Stimulated activated CD4-positive, alpha-beta T cell treated with anti-CD3 and anti-CD28 coated beads, Interleukin-4, amount 100 ng/mL, for 24 hours (primary cell): Measurements from ENCODE around the gene UBE2L5.
A peak's percentile ranks its signal among the peaks of the same experiment; 100 is the strongest.

Source experiments
- DNase-seq: peaks from one replicate; pipeline ENCODE4 v3.0.0-alpha.2; 2020

Gene UBE2L5

DNA sequence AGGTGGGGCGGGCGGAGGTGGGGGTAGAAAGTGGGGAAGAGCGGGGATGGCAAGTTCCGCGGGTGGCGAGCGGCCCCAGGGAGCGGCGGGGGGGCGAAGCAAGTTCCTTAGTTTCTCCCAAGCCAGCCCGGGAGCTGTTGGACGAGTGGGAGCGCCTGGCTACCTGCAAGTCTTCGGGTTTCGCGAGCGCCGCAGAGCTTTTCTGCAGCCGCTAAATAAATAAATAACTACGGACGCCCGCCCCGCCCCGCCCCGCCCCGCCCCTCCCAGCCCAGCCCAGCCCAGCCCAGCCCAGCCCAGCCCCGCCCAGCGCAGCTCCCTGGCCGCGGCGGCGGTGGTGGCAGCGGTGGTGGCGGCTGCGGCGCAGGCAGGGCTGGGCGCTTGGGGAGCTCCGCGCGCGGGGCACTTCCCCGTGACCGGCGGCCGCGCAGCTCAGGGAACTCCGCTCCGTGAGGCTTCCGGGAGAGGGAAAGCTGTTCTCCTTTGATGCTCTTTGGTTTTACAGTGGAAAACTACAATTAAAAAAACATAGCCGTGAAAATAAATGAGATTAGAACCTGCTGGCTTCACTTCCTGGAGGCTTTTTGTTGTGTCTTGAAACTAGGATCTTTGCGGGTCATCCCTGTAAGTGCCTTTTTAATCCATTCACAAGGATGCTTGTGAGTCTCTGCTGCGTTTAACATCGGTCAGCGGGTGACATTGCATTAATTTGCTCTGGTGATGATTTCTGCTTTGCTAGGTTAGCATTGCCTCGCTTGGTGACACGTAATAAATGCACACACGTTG, at the start of gene UBE2L5:
Gene UBE2L5, plus strand, starts transcription at position 440 of the 786 bp plus-strand sequence. CDS start 5,498 bp downstream, outside the sequence.
- DNase-seq: peak; percentile 67

DNA sequence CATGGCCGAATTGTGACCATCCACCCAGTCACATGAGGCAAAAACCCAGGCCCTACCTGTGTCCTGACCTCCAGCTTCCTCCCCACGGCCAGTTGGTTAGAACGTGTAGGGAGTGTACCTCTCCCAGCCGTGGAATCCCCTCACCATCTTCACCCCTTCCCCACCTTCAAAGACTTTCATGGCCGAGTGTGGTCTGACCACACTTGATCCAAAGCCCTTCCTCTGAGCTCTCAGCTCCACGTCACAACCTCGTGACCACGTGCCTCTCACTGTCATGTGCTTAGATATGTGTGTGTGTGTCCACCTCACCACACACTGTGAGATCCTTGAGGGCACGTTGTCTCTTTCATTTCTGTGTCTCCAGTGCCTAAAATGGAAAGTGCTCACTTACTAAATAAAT, 48.6 kb upstream of the UBE2L5 start:
- peak; percentile 37 for DNase-seq

DNA sequence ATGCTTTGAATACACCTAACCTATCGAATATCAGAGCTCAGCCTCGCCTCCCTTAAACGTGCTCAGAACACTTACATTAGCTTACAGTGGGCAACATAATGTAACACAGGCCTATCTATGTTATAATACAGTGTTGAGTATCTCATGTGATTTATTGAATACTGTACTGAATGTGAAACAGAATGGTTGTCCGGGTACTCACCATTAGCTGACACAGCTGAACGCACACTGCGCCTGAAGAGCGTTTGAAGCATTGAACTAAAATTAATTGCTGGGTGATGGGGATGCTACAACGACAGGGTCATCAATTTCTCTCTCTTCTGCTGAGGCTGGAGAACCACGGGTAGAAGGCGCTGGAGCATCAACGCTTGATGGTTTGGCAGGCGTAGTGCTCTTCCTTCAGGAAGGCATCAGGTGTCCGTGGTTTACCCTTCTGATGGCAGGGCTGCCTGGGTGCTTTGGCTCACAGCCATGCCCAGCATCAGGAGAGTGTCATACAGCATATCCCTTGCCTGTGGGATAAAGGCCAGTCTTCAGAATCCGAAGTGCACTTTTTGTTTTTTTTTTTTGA, 46.9 kb upstream of the UBE2L5 start:
- DNase-seq: no peak

DNA sequence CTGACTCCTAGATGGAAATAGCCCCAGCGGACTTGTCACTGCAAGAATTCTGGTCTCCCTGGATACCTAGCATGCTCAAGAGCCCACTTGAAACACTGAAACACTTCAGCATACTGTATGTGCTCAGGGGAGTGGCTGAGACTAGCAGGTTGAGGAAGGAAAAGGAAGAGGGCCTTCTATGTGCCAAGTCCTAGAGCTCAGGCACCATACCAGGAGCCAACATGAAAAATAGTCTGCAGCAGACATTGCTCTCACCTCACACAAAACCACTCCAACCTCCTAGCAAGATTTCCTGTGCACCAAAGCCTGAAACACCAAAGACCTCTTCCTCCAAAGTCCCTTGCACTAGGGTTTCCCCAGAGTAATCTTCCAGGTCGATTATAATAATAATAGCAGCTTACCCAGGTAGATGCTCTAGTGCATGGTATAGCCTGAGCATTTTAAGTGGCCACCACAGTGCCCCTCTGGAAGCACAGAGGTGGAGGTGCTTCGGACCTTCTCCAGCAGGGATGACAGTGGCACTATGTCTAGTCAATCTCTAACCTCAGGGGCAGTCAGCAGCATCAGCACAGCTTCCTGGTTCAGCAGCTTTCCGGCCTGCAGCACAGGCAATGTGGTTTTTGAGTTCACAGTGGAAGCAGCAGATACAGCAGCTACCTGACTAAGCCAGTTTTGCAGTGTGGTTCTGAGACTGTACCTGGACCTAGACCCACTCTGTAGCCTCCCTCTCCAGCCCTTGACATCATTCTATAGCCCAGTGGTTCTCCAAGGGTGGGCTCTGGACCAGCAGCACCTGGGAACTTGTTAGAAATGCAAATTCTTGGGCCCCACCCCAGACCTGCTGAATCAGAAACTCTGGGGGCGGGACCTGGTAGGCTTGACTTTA, 45.6 kb upstream of the UBE2L5 start:
- DNase-seq: peak; percentile 64

DNA sequence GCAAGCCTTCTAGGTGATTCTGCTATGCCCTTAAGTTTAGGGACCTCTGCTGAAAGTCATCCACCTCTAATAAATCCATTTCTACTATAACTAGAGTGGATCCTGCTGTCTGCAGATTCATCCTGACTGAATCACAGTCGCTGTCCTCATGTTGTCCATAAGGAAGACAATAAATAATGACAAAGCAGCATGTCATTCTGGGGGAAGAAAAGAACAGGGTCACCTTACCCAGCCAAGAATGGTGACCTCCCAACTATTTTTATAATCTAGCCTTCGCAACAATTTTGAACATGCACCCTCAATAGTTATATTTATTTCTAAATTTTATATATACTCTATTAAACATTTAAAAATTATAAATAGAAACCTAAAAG, 45.0 kb upstream of the UBE2L5 start:
- DNase-seq: no peak

DNA sequence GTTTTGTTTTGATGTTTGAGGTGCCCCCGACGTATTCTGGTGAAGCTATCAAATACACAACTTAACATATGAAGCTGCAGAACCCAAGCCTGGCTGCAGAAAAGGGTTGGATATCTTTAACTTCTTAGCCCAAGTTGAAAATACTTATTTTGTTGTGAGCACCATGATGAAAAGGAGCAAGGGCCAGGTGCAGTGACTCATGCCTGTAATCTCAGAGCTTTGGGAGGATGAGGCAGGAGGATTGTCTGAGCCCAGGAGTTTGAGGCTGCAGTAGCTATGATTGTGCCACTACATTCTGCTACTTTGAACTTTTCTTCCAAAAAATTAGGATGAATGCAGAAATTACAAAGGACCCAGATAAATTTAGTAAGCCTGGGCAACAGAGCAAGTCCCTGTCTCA, 44.1 kb upstream of the UBE2L5 start:
- no peak for DNase-seq

DNA sequence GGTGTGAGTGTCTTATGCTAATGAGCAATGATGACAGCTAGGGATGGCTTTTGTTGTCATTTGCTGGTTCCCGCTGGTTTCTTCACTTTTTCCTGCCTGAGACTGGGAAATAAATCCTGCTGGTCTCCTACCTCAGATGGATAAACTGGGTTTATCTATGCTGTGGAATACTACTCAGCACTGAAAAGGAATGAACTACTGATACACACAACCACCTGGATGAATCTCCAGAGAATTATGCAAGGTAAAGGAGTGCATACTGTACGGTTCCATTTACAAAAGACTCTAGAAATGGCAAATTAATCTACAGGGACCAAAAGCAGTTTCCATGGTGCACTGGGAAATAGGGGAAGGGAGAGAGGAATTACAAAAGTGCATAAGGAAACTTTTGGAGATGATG, 41.2 kb upstream of the UBE2L5 start:
- no peak for DNase-seq

DNA sequence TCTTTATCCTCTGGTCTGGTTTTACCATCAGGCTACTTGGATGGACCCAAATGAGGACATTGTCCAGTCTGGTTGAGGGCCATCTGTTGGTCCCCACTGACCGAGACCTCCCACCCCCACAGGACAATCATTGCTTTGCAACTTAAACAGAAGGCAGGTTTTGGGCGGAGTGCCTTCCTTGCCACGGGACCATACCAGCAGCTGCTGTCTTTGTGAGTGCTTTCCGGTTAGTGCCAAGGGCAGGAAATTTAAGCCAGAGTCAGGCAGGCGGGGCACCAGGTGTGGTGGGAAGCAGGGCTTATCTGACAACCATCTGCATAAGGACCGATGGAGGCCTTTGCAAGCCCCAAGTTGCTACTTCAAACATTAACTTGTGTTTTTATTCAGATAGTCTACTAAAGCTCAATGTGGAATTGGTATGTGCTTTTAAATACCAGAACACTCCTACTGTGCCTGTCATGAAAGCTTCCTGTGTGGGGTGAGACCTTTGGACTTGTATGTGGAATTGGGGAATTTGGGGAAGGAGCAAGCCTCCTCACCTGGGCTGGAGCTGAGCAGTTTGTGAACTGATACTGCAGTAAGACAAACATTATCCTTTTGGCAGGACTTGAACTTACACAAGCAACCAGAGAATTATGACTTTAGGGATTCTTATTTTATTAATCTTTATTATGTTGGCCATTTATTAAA, 39.3 kb upstream of the UBE2L5 start:
- no peak for DNase-seq

DNA sequence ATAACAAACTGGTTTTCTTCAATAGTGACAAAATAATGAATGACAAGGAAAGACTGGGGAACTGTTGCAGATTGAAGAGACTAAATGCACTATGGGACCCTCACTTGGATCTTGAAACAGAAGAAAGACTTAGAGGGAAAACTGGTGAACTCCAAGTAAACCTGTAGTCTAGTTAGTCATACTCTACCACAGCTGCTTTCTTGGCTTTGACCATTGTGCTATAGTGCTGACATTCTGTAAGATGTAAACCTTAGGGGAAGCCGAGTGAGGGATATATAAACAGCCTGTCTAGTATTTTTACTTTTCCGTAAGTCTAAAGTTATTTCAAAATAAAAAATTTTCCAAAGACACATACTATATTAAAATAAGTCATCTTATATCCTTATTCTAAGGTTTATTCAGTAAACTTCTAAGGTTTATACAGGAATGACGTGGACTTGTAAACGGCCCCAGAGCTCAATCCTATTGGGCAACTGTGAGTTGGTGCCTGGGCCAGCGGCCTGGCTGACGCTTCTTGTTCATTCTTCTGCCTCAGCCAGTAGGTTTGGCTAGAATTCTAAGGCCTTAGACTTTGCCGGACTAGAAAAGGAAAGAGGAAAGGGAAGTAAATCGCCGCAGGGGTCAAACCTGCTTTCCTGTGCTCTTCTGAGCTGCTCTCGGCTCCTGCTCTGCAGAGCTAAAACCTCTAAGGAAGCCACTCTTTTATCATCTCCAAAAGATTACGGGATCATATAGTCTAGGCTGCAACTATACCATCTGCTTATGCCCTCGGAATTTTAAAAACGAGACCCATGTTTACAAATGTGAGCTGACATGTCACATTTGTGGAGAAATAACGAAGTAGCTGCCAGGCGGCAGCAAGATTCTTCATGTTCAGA, 33.6 kb upstream of the UBE2L5 start:
- no peak for DNase-seq

DNA sequence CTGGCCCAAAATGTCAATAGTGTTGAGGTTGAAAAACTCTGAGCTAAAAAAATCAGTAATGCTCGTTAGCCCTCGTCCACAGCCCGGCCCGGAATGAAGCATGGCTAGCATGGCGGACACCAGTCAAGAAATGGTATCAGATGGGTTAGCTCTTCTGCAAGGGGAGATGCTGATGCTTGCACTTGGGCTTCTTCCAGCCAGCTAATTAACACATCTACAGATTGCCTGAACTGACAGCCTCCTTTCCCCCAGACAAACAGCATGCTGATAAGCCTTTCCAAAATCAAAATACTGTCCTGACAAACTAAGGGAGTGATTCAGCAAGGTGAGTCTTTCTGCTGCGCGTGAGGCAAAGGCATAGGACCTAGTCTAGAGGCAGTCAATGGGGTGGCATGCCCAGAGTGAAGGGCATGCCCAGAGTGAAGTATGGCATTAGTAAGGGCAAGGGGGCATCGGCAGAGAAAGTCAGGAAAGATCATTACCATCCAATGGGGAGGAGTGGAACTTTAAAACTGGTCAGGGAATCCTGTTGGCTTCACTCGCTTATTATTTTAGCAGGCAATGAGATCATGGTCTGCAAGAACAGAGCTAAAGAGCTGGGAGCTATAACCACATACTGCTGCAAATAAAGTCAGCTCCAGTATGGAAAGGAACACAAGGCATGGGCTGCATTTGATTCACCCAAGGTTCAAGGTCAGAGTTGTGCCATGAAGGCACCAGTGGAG, 30.2 kb upstream of the UBE2L5 start:
- DNase-seq: no peak

DNA sequence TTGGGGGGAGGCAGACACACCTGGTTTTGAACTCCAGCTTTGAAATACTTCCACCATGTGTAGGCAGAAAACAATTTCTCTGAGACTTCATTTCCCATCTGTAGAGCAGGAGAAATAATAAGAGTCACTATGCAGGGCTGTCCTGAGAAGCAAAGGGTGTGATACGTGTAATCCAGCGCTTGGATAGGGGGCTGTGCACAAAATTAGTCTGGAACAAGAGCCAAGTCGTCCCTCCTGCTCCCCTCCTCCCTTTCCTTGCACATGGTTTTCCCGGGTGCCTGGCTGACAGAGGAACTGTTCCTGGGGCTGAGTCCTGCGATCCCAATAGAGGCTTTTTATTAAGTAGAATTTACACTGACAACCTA, 29.6 kb upstream of the UBE2L5 start:
- no peak for DNase-seq

DNA sequence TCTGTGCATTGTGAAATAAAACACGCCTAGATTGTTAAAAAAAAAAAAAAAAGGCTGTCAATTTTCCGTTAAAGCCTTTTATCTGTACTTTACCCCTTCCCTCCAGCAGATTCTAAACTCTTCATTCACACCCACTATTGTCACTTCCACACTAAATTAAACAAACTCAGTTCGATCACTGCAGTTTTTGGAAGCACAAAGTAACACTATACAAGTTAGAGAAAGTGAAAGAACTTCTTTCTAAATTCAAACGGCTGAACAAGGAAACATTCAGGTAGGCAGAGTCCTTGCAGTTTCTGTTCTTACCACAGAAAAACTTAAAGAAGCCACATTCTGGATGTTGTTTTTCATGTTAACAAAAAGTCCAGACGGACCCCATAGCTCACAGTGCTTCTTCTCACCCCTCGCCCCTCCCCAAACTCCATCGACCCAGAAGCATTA, 27.5 kb upstream of the UBE2L5 start:
- no peak for DNase-seq

DNA sequence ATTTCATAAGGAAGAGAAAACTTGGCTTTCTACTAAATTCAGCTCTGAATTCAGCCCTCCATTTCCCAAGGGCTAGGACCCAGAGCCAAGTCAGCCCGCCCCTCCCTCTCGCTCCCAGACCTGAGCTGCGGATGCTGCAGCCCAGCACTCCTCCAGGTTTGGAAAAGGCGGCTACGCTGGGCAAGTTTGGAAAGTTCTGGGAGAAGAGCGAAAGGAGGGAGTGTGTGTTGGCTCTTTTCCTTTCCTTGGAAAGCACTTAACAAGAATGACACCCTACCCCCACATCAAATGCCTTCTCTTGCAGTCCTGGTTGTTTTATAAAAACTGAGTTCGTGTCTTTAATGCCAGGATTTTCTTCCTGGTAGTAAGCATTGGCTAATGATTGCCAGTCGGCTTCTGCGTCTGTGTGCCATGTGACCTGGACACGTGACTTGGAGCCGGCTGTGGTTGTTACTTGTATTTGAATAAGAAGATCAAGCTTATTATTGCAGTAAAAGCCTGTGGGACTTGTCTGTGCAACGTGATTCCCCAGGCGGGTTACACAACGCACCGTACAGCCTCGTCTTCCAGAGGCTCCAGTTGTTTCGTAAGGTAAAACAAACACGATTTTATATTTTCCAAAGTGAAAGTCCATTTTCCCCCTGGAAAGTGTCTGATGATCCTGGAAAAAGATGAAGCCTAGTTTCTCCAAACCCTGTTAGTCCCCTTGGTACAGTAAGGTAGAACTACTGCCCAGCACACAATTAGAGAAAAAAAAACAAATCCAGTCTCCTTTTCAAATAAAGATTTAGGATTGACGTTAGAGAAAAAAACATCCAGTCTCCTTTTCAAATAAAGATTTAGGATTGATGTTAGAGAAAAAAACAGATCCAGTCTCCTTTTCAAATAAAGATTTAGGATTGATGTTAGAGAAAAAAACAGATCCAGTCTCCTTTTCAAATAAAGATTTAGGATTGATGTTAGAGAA, 26.8 kb upstream of the UBE2L5 start:
- DNase-seq: peak; percentile 75

DNA sequence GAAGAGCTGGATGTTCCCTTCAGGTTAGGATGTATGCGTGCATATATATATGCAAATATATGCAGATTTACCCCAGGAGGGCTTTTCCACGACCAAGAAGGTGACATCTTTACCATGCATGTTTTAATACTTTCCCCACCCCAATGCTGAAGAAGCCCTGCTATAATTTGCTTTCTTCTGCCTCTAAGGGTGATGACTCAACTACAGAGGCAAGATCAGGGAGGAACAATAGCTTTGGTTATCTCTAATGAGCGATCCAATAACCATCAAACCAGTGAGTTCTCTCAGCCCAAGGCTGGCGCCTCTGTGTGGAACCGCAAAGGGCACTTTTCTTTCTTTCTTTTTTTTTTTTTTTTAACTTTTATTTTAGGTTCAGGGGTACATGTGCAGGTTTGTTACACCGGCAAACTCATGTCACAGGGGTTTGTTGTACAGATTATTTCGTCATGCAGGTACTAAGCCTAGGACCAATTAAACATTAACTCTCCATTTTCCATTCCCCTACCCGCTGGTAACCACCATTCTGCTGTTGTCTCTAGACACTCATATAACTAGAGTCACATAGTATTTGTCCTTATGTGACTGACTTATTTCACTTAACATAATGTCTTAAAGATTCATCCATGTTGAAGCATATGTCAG, 25.7 kb upstream of the UBE2L5 start:
- DNase-seq: no peak

DNA sequence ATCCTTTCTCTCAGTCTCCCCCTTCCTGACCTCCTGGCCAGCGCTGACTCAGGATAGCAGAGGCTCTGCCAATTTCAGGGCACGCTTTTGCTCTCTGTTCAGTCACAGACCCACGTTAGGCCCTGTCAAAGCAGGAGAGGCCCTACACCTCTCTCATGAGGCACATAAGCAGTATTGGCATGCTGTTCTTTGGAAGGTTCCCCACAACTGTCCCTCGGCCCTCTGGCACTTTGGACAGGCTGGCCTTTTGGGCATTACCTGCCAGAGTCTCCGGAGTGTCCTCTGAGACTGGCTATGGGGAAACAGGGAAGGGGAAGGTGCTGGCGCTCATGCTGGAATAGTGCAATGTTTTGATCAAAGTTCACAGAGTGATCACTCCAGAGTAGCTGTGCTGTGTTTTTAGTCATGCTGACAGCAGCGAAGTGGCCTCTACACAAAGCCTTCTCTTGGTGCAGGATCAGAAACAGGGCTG, 23.7 kb upstream of the UBE2L5 start:
- DNase-seq: no peak

DNA sequence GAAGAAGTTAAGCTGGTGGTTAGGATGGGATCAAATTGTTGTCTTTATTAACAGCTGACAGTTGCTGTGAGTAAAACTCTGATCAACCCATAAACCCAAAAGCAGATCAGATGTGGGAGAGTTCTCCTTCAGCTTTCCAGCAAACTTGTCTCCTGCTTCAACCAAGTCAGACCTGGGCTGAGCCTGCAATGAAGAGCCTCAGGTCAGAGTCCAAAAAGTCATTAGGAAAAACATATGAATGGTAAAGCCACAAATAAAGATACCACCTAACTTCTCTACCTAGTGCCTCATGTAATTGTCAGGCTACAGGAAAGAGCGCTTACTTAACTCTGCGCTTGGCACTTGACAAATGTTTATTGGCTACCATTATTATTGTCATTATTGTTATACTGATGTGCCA, 21.9 kb upstream of the UBE2L5 start:
- no peak for DNase-seq

DNA sequence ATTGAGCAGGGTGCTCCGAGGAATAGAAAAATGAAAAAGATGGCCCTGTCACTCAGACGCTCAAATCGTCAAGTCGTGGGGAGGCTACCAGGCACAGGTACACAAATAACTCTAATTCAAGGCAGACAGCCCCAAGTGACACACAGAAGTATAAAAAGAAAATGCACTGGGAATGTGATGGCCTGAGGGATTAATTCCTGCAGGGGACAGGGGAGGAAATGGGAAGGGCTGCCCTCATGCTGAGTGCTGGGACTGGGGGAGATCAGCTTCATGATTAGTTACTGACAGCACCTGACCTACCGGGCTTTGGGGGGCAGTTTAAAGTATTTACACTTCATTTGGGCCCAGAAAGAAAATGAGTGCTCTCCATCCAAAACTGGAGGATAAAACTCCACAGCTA, 20.9 kb upstream of the UBE2L5 start:
- no peak for DNase-seq

DNA sequence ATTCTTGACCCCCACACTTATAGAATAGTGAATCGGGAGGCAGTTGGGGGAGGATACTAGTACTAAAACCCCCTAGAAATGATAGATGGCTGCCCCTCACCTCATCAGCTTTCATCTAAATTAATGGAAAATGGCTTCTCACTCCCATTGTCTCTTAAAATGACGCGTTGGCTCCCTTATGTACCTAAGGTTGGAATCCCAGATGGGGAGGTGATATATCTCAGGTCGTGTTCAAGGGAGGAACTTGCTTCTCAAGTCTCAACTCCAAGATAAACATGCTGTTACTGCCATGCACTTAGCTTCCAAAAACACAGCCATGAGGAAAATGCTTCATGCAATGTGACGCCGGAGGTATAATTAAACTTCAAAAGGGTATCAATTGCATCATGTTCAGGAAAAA, 18.8 kb upstream of the UBE2L5 start:
- no peak for DNase-seq

DNA sequence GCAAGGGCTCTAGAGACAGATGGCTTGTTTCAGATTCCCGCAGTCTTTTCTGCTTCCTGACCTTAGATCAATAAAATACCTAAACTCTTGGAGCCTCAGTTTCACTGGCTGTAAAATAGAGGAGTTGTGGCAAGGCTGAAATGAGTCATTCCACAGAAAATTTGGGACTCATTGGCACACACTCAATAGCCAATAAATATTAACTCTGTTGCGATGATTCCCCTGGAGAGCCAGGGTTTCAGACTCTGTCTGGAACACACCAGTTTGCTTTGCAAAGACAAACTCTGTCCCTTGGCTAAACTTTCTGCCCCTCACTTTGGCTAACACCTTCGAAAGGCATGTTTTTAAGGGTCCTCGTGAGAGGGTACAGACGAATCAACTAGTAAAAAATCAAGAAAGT, 18.1 kb upstream of the UBE2L5 start:
- no peak for DNase-seq
